Keratinocyte (primary cell): ENCODE results near the gene DCUN1D2. TPM values are rescaled to one million over a fixed set of nuclear protein-coding genes. Genes with fewer than 3 reads are reported as not detected.

Source experiments
- DNase-seq: peaks from one replicate; pipeline ENCODE4 v3.0.0-alpha.2; 2011; ENCODE audit warnings: low read depth, missing footprints, low spot score
- FAIRE-seq: peaks from 2 replicates; lab custom pipeline; 2011; peaks lifted over from hg19 to GRCh38; lab: Jason Lieb, UNC
- H2AFZ ChIP-seq: 2 replicates; pipeline ENCODE4 v1.6.0; 2012; ENCODE audit warnings: low read length, control low read depth, inconsistent platforms; ENCODE audit not compliant: control insufficient read depth
- H3K27ac ChIP-seq: 2 replicates; pipeline ENCODE4 v1.5.1; 2011; ENCODE audit warnings: low read length; ENCODE audit not compliant: control insufficient read depth, insufficient read depth
- H3K27me3 ChIP-seq: 3 replicates; pipeline ENCODE4 v1.6.0; 2011; ENCODE audit warnings: low read length; ENCODE audit not compliant: control insufficient read depth, insufficient read depth; ENCODE audit errors: extremely low read depth
- H3K36me3 ChIP-seq, 2 experiments: 2 replicates in 1 of 2; 3 replicates in 1 of 2; pipeline ENCODE4 v1.5.1; 2011; ENCODE audit warnings: low read length in 2 of 2, mild to moderate bottlenecking in 1 of 2; ENCODE audit not compliant: control insufficient read depth in 2 of 2, insufficient read depth in 2 of 2; ENCODE audit errors: extremely low read depth in 1 of 2
- H3K4me1 ChIP-seq: 3 replicates; pipeline ENCODE4 v1.5.1; 2011; ENCODE audit warnings: low read length; ENCODE audit not compliant: control insufficient read depth, insufficient read depth; ENCODE audit errors: extremely low read depth
- H3K4me2 ChIP-seq: 3 replicates; pipeline ENCODE4 v1.6.0; 2011; ENCODE audit warnings: low read depth, low read length; ENCODE audit not compliant: control insufficient read depth, insufficient read depth; ENCODE audit errors: extremely low read depth
- H3K4me3 ChIP-seq, 3 experiments: fragments of 200-600 bp in 1 of 3; sonication (generic) in 1 of 3; 2 replicates in 2 of 3; 3 replicates in 1 of 3; pipeline ENCODE4 v1.5.1; 2011 to 2016; ENCODE audit warnings: low read length in 3 of 3, mild to moderate bottlenecking in 3 of 3, control low read depth in 2 of 3, inconsistent platforms in 1 of 3, low read depth in 1 of 3, mixed read lengths in 1 of 3, mixed run types in 1 of 3, moderate library complexity in 1 of 3; ENCODE audit not compliant: control insufficient read depth in 2 of 3, insufficient read depth in 2 of 3; ENCODE audit errors: extremely low read depth in 1 of 3
- H3K79me2 ChIP-seq: 2 replicates; pipeline ENCODE4 v1.6.0; 2012; ENCODE audit warnings: low read length; ENCODE audit not compliant: control insufficient read depth, insufficient read depth
- H3K9ac ChIP-seq: 3 replicates; pipeline ENCODE4 v1.6.0; 2011; ENCODE audit warnings: low read length; ENCODE audit not compliant: control insufficient read depth, insufficient read depth; ENCODE audit errors: extremely low read depth
- H3K9me1 ChIP-seq: 3 replicates; pipeline ENCODE4 v1.6.0; 2011; ENCODE audit warnings: low read length; ENCODE audit not compliant: control insufficient read depth, insufficient read depth; ENCODE audit errors: extremely low read depth
- H3K9me3 ChIP-seq: 2 replicates; pipeline ENCODE4 v1.5.1; 2012; ENCODE audit warnings: low read depth, low read length; ENCODE audit not compliant: control insufficient read depth
- H4K20me1 ChIP-seq: 3 replicates; pipeline ENCODE4 v1.6.0; 2011; ENCODE audit warnings: low read length; ENCODE audit not compliant: control insufficient read depth, insufficient read depth; ENCODE audit errors: extremely low read depth
- EZH2 ChIP-seq: IDR thresholded peaks from one replicate; pipeline ENCODE4 v1.6.1; 2012; ENCODE audit warnings: inconsistent platforms, mild to moderate bottlenecking, low read length, moderate library complexity
- dilution Hi-C: fragments of 300-500 bp; cut with MboI; formaldehyde crosslinking; loops from one replicate; pipeline ENCODE4 v1.7.0; 2020; ENCODE audit warnings: low sequenced_read_pairs; ENCODE audit not compliant: extremely low pct_ligation_motif_present
- polyA plus RNA-seq, 5 experiments: library from polyadenylated mRNA; depleted of rRNA in 3 of 5; stranded (reverse) in 3 of 5; stranded (forward) in 1 of 5; unstranded in 1 of 5; fragments of >200 nt; gene quantifications; 1 replicate in 1 of 5; 2 replicates in 3 of 5; 3 replicates in 1 of 5; pipeline versions ENCODE4 v1.2.1 to v1.2.3, GENCODE V29; 2011 to 2012; ENCODE audit warnings: missing spikeins in 2 of 5, low read depth in 1 of 5, low replicate concordance in 1 of 5
- TF ChIP-seq, protein P1 (sequence below), 3 experiments: IDR thresholded peaks in 1 of 3; conservative IDR thresholded peaks in 1 of 3; optimal IDR thresholded peaks in 1 of 3; 2 replicates in 2 of 3; 3 replicates in 1 of 3; pipeline versions ENCODE3 to v1.5.1; 2011; ENCODE audit warnings: low read length in 3 of 3, mild to moderate bottlenecking in 3 of 3, moderate library complexity in 2 of 3, control low read depth in 1 of 3, inconsistent platforms in 1 of 3; ENCODE audit not compliant: insufficient read depth in 2 of 3; ENCODE audit errors: extremely low read depth in 1 of 3

DCUN1D2 gene
- polyA plus RNA-seq, 1 donor (not counting 4 experiments of a cell fraction or from before 2014, with no cell fraction given), result 9.1 TPM

DNA sequence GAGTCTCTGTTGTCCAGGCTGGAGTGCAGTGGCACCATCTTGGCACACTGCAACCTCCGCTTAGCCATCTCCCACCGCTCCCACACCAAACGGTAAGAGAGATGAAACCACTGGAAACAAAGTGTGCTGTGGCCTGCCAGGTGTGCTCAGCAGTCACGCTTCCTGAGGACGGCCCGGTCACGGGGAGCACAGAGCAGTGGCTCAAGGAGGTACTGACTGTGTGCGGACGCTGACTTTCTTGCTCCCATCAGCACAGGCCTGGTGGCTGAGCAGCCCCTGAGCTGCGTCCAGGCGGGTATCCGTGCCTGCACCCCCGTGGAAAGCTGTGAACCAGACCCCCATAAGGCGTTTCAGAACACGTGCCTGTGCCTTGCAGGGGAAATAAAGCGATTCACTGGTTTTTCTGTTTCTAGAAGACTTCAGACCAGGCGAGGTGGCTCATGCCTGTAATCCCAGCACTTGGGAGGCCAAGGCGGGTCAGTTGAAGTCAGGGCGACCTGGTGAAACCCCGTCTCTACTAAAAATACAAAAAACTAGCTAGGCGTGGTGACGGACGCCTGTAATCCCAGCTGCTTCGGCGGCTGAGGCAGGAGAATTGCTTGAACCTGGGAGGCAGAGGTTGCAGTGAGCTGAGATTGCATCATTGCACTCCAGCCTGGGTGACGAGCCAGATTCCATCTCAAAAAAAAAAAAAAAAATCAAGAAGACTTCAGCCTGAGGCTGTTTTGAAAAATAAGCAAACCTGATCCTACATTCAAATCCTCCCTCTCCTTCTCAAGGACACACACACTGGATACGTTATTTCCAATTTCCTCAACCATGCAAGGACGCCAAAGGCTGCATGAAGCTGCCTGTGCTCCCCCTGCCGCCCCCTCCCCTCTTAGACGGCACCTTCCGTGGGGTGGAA is 62.7 kb downstream of the DCUN1D2 start:
- dilution Hi-C loops, result no loop called here
- no peak for FAIRE-seq
- H3K4me2 ChIP-seq, result no peak overlapping the region
- H3K4me3 ChIP-seq, result no peak overlapping the region
- H3K9me1 ChIP-seq, result no peaks in the 10 kb centered on the region
- no peak overlapping the region for H2AFZ ChIP-seq
- H3K9me3 ChIP-seq, result no peaks in the 10 kb centered on the region
- H3K36me3 ChIP-seq, result no peaks in the 10 kb centered on the region
- no peaks in the 10 kb centered on the region for H3K27me3 ChIP-seq
- H3K9ac ChIP-seq, result no peak overlapping the region
- no peaks in the 10 kb centered on the region for H3K79me2 ChIP-seq
- DNase-seq, result no peak
- no peaks in the 10 kb centered on the region for H3K4me1 ChIP-seq
- H4K20me1 ChIP-seq, result no peaks in the 10 kb centered on the region
- TF ChIP-seq EZH2, result no peak
- no peak overlapping the region for H3K27ac ChIP-seq

DNA sequence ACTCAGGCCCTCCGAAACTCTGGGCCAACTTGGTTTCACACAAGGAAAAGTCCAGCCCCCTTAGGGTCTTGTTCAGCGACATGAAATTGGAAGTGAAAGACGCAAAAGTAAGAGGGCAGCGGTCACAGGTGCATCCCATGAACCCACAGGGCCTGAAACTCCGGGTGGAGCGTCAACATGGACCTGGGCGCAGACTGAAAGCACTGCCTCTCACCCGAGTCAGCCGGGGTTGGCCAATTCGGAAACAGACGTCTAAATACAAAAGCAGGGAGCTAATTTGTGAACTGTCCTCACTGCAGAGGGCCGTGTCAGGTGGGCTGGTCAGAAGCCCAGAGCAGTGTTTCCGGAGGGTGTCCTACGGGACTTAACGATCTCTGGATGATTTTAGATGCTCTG is 63.9 kb downstream of the DCUN1D2 start:
- H3K4me2 ChIP-seq, result no peak overlapping the region
- dilution Hi-C loops, result no loop called here
- H4K20me1 ChIP-seq, result no peaks in the 10 kb centered on the region
- H3K9ac ChIP-seq, result no peak overlapping the region
- FAIRE-seq (no peak), DNase-seq (no peak)
- no peaks in the 10 kb centered on the region for H3K9me1 ChIP-seq
- no peak overlapping the region for H3K27ac ChIP-seq
- no peaks in the 10 kb centered on the region for H3K79me2 ChIP-seq
- no peak overlapping the region for H2AFZ ChIP-seq
- H3K9me3 ChIP-seq, result no peaks in the 10 kb centered on the region
- H3K27me3 ChIP-seq, result no peaks in the 10 kb centered on the region
- H3K4me1 ChIP-seq, result no peaks in the 10 kb centered on the region
- H3K4me3 ChIP-seq, result no peak overlapping the region
- TF ChIP-seq, protein P1, sequence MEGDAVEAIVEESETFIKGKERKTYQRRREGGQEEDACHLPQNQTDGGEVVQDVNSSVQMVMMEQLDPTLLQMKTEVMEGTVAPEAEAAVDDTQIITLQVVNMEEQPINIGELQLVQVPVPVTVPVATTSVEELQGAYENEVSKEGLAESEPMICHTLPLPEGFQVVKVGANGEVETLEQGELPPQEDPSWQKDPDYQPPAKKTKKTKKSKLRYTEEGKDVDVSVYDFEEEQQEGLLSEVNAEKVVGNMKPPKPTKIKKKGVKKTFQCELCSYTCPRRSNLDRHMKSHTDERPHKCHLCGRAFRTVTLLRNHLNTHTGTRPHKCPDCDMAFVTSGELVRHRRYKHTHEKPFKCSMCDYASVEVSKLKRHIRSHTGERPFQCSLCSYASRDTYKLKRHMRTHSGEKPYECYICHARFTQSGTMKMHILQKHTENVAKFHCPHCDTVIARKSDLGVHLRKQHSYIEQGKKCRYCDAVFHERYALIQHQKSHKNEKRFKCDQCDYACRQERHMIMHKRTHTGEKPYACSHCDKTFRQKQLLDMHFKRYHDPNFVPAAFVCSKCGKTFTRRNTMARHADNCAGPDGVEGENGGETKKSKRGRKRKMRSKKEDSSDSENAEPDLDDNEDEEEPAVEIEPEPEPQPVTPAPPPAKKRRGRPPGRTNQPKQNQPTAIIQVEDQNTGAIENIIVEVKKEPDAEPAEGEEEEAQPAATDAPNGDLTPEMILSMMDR (optimal IDR thresholded peaks at IDR 0.05 in 1 of 3, IDR thresholded peaks at IDR 0.05 in 1 of 3, conservative IDR thresholded peaks at IDR 0.05 in 1 of 3; ENCODE audit: extremely low read depth in 1 of 3, insufficient read depth in 2 of 3, low read length in 3 of 3), result no peak
- TF ChIP-seq EZH2, result no peak
- H3K36me3 ChIP-seq, result no peaks in the 10 kb centered on the region
